T-helper 1 cell treated with Interleukin-12 subunit alpha and Interleukin-12 subunit beta and Interleukin-4 antibody, amounts not matched to agents 30 μg/mL and 1 μg/mL, for 36 hours (primary cell): ENCODE measurements around the gene MSRB3.

Source experiments
- H3K27ac Mint-ChIP-seq: one replicate; pipeline ENCODE4 v1.8.0; 2021; ENCODE audit warnings: mild to moderate bottlenecking, mixed read lengths
- H3K27me3 Mint-ChIP-seq: one replicate; pipeline ENCODE4 v1.8.0; 2021; ENCODE audit warnings: low read depth, mixed read lengths
- H3K36me3 Mint-ChIP-seq: one replicate; pipeline ENCODE4 v1.8.0; 2021; ENCODE audit warnings: low read depth, mixed read lengths
- H3K4me1 Mint-ChIP-seq: one replicate; pipeline ENCODE4 v1.8.0; 2021; ENCODE audit warnings: low read depth, mixed read lengths
- H3K4me3 Mint-ChIP-seq: one replicate; pipeline ENCODE4 v1.8.0; 2021; ENCODE audit warnings: mild to moderate bottlenecking, moderate library complexity, mixed read lengths
- H3K9me3 Mint-ChIP-seq: one replicate; pipeline ENCODE4 v1.8.0; 2021; ENCODE audit warnings: mixed read lengths

Gene MSRB3

GRCh38 chr12:65368055-65368454, 89.6 kb downstream of the MSRB3 start:
- Mint-ChIP-seq H3K27ac (no peak overlapping the region), H3K4me1 (no peaks in the 10 kb centered on the region), H3K27me3 (no peaks in the 10 kb centered on the region), H3K9me3 (no peaks in the 10 kb centered on the region), H3K4me3 (no peak overlapping the region), H3K36me3 (no peaks in the 10 kb centered on the region)

- Mint-ChIP-seq H3K4me1 (no peaks in the 10 kb centered on the region), H3K36me3 (no peaks in the 10 kb centered on the region), H3K9me3 (no peaks in the 10 kb centered on the region), H3K4me3 (no peak overlapping the region), H3K27ac (no peak overlapping the region), H3K27me3 (no peaks in the 10 kb centered on the region)
Observed at GRCh38 chr12:65372574-65372973, 94.1 kb downstream of the MSRB3 start.

- Mint-ChIP-seq H3K27me3 (no peaks in the 10 kb centered on the region), H3K9me3 (no peaks in the 10 kb centered on the region), H3K4me1 (no peaks in the 10 kb centered on the region), H3K36me3 (no peaks in the 10 kb centered on the region), H3K27ac (no peak overlapping the region), H3K4me3 (no peak overlapping the region)
Observed at GRCh38 chr12:65384240-65384639, 105.8 kb downstream of the MSRB3 start.

GRCh38 chr12:65387396-65387795, 108.9 kb downstream of the MSRB3 start:
- H3K9me3 Mint-ChIP-seq: no peaks in the 10 kb centered on the region
- no peaks in the 10 kb centered on the region for H3K36me3 Mint-ChIP-seq
- H3K4me1 Mint-ChIP-seq: no peaks in the 10 kb centered on the region
- no peak overlapping the region for H3K4me3 Mint-ChIP-seq
- H3K27ac Mint-ChIP-seq: no peak overlapping the region
- no peaks in the 10 kb centered on the region for H3K27me3 Mint-ChIP-seq

GRCh38 chr12:65389436-65389835, 111.0 kb downstream of the MSRB3 start:
- Mint-ChIP-seq H3K27ac (no peak overlapping the region), H3K36me3 (no peaks in the 10 kb centered on the region), H3K9me3 (peaks cover 3% of the 10 kb centered on the region), H3K27me3 (no peaks in the 10 kb centered on the region), H3K4me3 (no peak overlapping the region), H3K4me1 (no peaks in the 10 kb centered on the region)

- peaks cover 8% of the 10 kb centered on the region for H3K9me3 Mint-ChIP-seq
- no peaks in the 10 kb centered on the region for H3K36me3 Mint-ChIP-seq
- no peaks in the 10 kb centered on the region for H3K4me1 Mint-ChIP-seq
- no peaks in the 10 kb centered on the region for H3K27me3 Mint-ChIP-seq
- no peak overlapping the region for H3K4me3 Mint-ChIP-seq
- no peak overlapping the region for H3K27ac Mint-ChIP-seq
Observed at GRCh38 chr12:65391711-65392110, 113.2 kb downstream of the MSRB3 start.

GRCh38 chr12:65392491-65392890, 114.0 kb downstream of the MSRB3 start:
- no peaks in the 10 kb centered on the region for H3K4me1 Mint-ChIP-seq

GRCh38 chr12:65403188-65403587, 124.7 kb downstream of the MSRB3 start:
- Mint-ChIP-seq H3K9me3 (no peaks in the 10 kb centered on the region), H3K27me3 (no peaks in the 10 kb centered on the region), H3K27ac (no peak overlapping the region), H3K4me1 (no peaks in the 10 kb centered on the region), H3K36me3 (no peaks in the 10 kb centered on the region), H3K4me3 (no peak overlapping the region)

More at GRCh38 chr12:65392491-65392890, 114.0 kb downstream of the MSRB3 start:
- Mint-ChIP-seq H3K4me3 (no peak overlapping the region), H3K36me3 (no peaks in the 10 kb centered on the region), H3K9me3 (peaks cover 8% of the 10 kb centered on the region), H3K27me3 (no peaks in the 10 kb centered on the region), H3K27ac (no peak overlapping the region)

GRCh38 chr12:65407388-65408149, 129.1 kb downstream of the MSRB3 start:
- Mint-ChIP-seq H3K27ac (no peak overlapping the region), H3K36me3 (no peaks in the 10 kb centered on the region), H3K4me1 (no peaks in the 10 kb centered on the region), H3K4me3 (no peak overlapping the region), H3K9me3 (no peaks in the 10 kb centered on the region), H3K27me3 (no peaks in the 10 kb centered on the region)

GRCh38 chr12:65408441-65408840, 130.0 kb downstream of the MSRB3 start:
- H3K36me3 Mint-ChIP-seq: no peaks in the 10 kb centered on the region
- H3K4me3 Mint-ChIP-seq: no peak overlapping the region
- no peaks in the 10 kb centered on the region for H3K27me3 Mint-ChIP-seq
- no peaks in the 10 kb centered on the region for H3K4me1 Mint-ChIP-seq
- H3K9me3 Mint-ChIP-seq: no peaks in the 10 kb centered on the region
- no peak overlapping the region for H3K27ac Mint-ChIP-seq

- H3K36me3 Mint-ChIP-seq: no peaks in the 10 kb centered on the region
- no peak overlapping the region for H3K4me3 Mint-ChIP-seq
- H3K27ac Mint-ChIP-seq: no peak overlapping the region
- H3K4me1 Mint-ChIP-seq: no peaks in the 10 kb centered on the region
- no peaks in the 10 kb centered on the region for H3K27me3 Mint-ChIP-seq
- H3K9me3 Mint-ChIP-seq: no peaks in the 10 kb centered on the region
Observed at GRCh38 chr12:65409726-65410125, 131.2 kb downstream of the MSRB3 start.

- Mint-ChIP-seq H3K4me1 (no peaks in the 10 kb centered on the region), H3K9me3 (no peaks in the 10 kb centered on the region), H3K27me3 (no peaks in the 10 kb centered on the region), H3K4me3 (no peak overlapping the region), H3K27ac (no peak overlapping the region), H3K36me3 (no peaks in the 10 kb centered on the region)
Observed at GRCh38 chr12:65411171-65411570, 132.7 kb downstream of the MSRB3 start.

GRCh38 chr12:65414526-65414925, 136.0 kb downstream of the MSRB3 start:
- H3K4me1 Mint-ChIP-seq: no peaks in the 10 kb centered on the region
- no peaks in the 10 kb centered on the region for H3K9me3 Mint-ChIP-seq
- H3K36me3 Mint-ChIP-seq: no peaks in the 10 kb centered on the region
- no peak overlapping the region for H3K27ac Mint-ChIP-seq
- no peaks in the 10 kb centered on the region for H3K27me3 Mint-ChIP-seq
- no peak overlapping the region for H3K4me3 Mint-ChIP-seq

- H3K9me3 Mint-ChIP-seq: peaks cover 3% of the 10 kb centered on the region
- no peak overlapping the region for H3K4me3 Mint-ChIP-seq
- H3K27me3 Mint-ChIP-seq: no peaks in the 10 kb centered on the region
- H3K4me1 Mint-ChIP-seq: no peaks in the 10 kb centered on the region
- H3K27ac Mint-ChIP-seq: no peak overlapping the region
- no peaks in the 10 kb centered on the region for H3K36me3 Mint-ChIP-seq
Observed at GRCh38 chr12:65415826-65416225, 137.3 kb downstream of the MSRB3 start.

GRCh38 chr12:65419284-65420072, 141.0 kb downstream of the MSRB3 start:
- Mint-ChIP-seq H3K27ac (no peak overlapping the region), H3K27me3 (no peaks in the 10 kb centered on the region), H3K9me3 (peaks cover 12% of the 10 kb centered on the region), H3K4me3 (no peak overlapping the region), H3K4me1 (no peaks in the 10 kb centered on the region), H3K36me3 (no peaks in the 10 kb centered on the region)
